WTC11 (cell line): ENCODE data around the gene ACOT6.
A peak's percentile ranks its signal among the peaks of the same experiment; 100 is the strongest.
"Not testable (repeated sequence)": the region's sequence is repeated elsewhere in the genome, so short reads cannot be mapped to it uniquely, and the experiment has no call there.

Experiments
- CREM ChIP-seq: sonication (generic); formaldehyde crosslinking; IDR thresholded peaks from 2 replicates; pipeline ENCODE4 v1.8.1; 2022; ENCODE audit warnings: mild to moderate bottlenecking, missing genetic modification reagents, moderate library complexity
- NFYB ChIP-seq: sonication (generic); formaldehyde crosslinking; conservative IDR thresholded peaks from 2 replicates; pipeline ENCODE4 v1.8.0; 2022; ENCODE audit warnings: low read depth, missing genetic modification reagents
- PRRX2 ChIP-seq: fragments of 250-450 bp; sonication (Bioruptor Pico); IDR thresholded peaks from 2 replicates; pipeline ENCODE4 v1.8.0; 2021; ENCODE audit warnings: mild to moderate bottlenecking
- SMAD3 ChIP-seq: sonication (generic); formaldehyde crosslinking; IDR thresholded peaks from 2 replicates; pipeline ENCODE4 v1.8.0; 2022; ENCODE audit warnings: missing genetic modification reagents, mild to moderate bottlenecking, borderline replicate concordance
- ZNF121 ChIP-seq: sonication (generic); formaldehyde crosslinking; IDR thresholded peaks from 2 replicates; pipeline ENCODE4 v1.8.0; 2023; ENCODE audit warnings: missing genetic modification reagents
- ZNF416 ChIP-seq: fragments of 250-450 bp; sonication (Bioruptor Pico); IDR thresholded peaks from 2 replicates; pipeline ENCODE4 v1.9.0; 2021; ENCODE audit warnings: mild to moderate bottlenecking, inconsistent platforms
- TF ChIP-seq, protein P1 (sequence below): fragments of 200-600 bp; IDR thresholded peaks from 2 replicates; pipeline ENCODE4 v1.8.0; 2022; ENCODE audit warnings: antibody characterized with exemption
- TF ChIP-seq, protein P2 (sequence below): sonication (generic); formaldehyde crosslinking; IDR thresholded peaks from 2 replicates; pipeline ENCODE4 v1.8.0; 2022; ENCODE audit warnings: mild to moderate bottlenecking, missing genetic modification reagents

DNA sequence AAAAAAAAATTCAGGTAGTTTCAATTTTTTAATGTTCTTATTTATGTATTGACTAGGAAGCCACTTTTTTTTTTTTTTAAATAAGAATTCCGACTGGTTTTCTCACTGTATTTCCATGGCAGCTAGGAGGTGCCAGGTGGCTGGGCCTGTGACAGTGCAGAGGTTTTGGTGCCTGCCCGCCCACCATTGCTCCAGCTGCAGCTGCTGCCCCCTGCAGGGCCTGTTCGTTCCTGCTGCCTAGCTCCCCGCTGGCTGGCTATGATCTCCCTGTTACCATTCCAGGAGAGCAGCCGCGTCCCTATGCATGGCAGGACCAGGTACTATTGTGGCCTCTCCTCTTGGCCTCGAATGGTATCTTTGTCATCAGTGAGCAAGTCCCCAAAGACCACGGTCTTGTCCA, 41.4 kb upstream of the ACOT6 start:
- not testable (repeated sequence) for TF ChIP-seq ZNF121; SMAD3 (CRISPR knock-in tag); NFYB (CRISPR knock-in tag); PRRX2; CREM (CRISPR knock-in tag); ZNF416 (CRISPR knock-in tag)
- TF ChIP-seq, protein P1, sequence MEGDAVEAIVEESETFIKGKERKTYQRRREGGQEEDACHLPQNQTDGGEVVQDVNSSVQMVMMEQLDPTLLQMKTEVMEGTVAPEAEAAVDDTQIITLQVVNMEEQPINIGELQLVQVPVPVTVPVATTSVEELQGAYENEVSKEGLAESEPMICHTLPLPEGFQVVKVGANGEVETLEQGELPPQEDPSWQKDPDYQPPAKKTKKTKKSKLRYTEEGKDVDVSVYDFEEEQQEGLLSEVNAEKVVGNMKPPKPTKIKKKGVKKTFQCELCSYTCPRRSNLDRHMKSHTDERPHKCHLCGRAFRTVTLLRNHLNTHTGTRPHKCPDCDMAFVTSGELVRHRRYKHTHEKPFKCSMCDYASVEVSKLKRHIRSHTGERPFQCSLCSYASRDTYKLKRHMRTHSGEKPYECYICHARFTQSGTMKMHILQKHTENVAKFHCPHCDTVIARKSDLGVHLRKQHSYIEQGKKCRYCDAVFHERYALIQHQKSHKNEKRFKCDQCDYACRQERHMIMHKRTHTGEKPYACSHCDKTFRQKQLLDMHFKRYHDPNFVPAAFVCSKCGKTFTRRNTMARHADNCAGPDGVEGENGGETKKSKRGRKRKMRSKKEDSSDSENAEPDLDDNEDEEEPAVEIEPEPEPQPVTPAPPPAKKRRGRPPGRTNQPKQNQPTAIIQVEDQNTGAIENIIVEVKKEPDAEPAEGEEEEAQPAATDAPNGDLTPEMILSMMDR: peak; percentile 43; the same call in 1 of the 2 replicates
- TF ChIP-seq, protein P2, sequence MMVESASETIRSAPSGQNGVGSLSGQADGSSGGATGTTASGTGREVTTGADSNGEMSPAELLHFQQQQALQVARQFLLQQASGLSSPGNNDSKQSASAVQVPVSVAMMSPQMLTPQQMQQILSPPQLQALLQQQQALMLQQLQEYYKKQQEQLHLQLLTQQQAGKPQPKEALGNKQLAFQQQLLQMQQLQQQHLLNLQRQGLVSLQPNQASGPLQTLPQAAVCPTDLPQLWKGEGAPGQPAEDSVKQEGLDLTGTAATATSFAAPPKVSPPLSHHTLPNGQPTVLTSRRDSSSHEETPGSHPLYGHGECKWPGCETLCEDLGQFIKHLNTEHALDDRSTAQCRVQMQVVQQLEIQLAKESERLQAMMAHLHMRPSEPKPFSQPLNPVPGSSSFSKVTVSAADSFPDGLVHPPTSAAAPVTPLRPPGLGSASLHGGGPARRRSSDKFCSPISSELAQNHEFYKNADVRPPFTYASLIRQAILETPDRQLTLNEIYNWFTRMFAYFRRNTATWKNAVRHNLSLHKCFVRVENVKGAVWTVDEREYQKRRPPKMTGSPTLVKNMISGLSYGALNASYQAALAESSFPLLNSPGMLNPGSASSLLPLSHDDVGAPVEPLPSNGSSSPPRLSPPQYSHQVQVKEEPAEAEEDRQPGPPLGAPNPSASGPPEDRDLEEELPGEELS (CRISPR knock-in tag): not testable (repeated sequence)
